Uterus (tissue), 2 donors: ENCODE measurements around the gene HCRTR1.

Source experiments
- CTCF ChIP-seq, 4 experiments: fragments of 200-600 bp in 2 of 4; fragments of 450-650 bp in 2 of 4; sonication (generic) in 2 of 4; IDR thresholded peaks; one replicate each; pipeline ENCODE4 v1.5.1; 2016 to 2019; ENCODE audit warnings: antibody characterized with exemption in 4 of 4, mild to moderate bottlenecking in 2 of 4, moderate library complexity in 1 of 4
- POLR2A ChIP-seq, 2 donors: fragments of 450-650 bp; IDR thresholded peaks; one replicate each; pipeline ENCODE4 v1.6.1; 2016; ENCODE audit warnings: antibody characterized with exemption in 2 of 2, mild to moderate bottlenecking in 1 of 2, moderate library complexity in 1 of 2

DNA sequence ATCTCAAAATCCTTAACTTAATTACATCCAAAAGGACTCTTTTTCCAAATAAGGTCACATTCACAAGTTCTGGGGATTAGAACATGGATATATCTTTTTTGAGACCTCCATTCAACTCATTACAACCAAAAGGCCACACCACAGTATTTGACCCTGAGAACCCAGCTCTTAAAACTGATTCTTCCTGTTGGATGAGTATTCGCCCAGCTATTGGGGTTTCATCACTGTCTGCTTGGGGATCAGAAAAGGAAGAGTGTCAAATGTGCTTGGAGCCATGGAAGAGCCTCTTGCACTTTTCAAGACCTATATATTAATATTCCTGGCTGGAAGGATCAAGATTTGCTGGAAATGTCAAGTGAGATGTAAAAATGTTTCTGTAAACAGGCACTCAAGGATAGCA, 46.6 kb upstream of the HCRTR1 start:
- TF ChIP-seq CTCF (IDR thresholded peaks at IDR 0.05), result no peak
- no peak for TF ChIP-seq POLR2A (IDR thresholded peaks at IDR 0.05)
